ENCODE data around the gene BTBD9. TPM values are rescaled to one million over a fixed set of nuclear protein-coding genes. Genes with fewer than 3 reads are reported as not detected.

Gene BTBD9
- total and polyA plus RNA-seq, 5 donors = 9.8 to 24.6 (median 23.7) TPM

DNA sequence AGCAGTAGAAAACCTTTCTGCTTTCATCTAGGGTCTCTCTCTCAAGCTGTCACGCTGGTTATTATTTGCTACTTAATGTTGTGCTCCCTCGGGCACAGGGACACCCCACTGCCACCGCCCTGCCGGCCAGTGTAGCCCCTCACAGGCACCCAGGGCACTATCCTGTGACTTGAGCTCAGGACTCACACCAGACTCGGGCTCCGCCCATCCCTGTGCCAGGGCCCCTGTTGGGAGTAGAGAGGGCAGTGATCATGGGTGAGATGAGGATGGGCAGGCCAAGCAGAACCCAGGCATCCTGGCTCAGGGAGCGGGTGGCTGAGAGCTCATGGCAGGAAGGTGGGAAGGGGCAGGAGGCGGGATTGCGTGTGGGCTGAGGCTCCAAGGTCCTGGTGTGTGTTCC lies 448.3 kb downstream of the BTBD9 start:
- DNase-seq (no peak), ATAC-seq (no peak)
- intact Hi-C loops (cut with DNase I) = no loop called here
- Histone ChIP-seq H3K27me3 (ENCODE audit: control insufficient read depth, insufficient read depth) (no peaks in the 10 kb centered on the region), H3K4me3 (ENCODE audit: low read length) (no peak overlapping the region), H3K4me1 (ENCODE audit: control insufficient read depth, insufficient read depth, low read length) (no peaks in the 10 kb centered on the region), H3K27ac (ENCODE audit: low read length) (no peak overlapping the region), H3K9me3 (ENCODE audit: control insufficient read depth, low read length) (no peaks in the 10 kb centered on the region)
- 90% methylated on average over 9 of the region's 9 CpGs for WGBS

DNA sequence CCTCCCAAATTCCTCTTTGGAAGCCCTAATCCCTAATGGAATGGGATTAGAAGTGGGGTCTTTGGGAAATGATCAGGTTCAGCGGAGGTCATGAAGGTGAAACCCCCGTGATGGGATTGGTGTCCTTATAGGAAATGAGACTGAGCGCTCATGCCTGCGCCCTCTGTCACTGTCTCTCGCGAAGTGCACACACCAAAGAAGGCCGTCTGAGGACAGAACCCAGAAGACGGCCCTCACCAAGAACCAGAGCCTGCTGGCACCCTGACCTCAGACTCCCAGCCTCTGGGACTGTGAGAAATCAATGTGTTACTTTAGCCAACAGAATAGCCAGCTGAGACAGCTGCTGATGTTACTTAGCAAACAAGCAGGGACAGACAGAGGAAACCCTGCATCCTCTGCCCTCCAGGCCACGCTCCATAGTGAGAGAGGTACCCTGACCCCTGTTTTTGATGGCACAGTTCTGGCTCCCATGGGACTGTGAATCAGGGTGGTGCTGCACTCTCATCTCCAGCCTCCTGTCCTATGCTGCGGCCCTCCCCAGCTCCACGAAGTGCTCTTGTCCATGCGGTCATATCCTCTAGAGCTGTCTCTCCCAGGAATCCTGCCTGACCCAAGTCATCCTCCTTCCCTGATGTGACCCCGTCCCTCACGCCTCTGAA lies 450.9 kb downstream of the BTBD9 start:
- intact Hi-C loops (cut with DNase I) = no loop called here
- no peak overlapping the region for H3K4me3 ChIP-seq (ENCODE audit: low read length)
- no peaks in the 10 kb centered on the region for H3K9me3 ChIP-seq (ENCODE audit: control insufficient read depth, low read length)
- no peak for DNase-seq
- H3K4me1 ChIP-seq (ENCODE audit: control insufficient read depth, insufficient read depth, low read length) = no peaks in the 10 kb centered on the region
- no peaks in the 10 kb centered on the region for H3K27me3 ChIP-seq (ENCODE audit: control insufficient read depth, insufficient read depth)
- no peak for ATAC-seq
- 95% methylated on average over 14 of the region's 14 CpGs for WGBS
- no peak overlapping the region for H3K27ac ChIP-seq (ENCODE audit: low read length)

DNA sequence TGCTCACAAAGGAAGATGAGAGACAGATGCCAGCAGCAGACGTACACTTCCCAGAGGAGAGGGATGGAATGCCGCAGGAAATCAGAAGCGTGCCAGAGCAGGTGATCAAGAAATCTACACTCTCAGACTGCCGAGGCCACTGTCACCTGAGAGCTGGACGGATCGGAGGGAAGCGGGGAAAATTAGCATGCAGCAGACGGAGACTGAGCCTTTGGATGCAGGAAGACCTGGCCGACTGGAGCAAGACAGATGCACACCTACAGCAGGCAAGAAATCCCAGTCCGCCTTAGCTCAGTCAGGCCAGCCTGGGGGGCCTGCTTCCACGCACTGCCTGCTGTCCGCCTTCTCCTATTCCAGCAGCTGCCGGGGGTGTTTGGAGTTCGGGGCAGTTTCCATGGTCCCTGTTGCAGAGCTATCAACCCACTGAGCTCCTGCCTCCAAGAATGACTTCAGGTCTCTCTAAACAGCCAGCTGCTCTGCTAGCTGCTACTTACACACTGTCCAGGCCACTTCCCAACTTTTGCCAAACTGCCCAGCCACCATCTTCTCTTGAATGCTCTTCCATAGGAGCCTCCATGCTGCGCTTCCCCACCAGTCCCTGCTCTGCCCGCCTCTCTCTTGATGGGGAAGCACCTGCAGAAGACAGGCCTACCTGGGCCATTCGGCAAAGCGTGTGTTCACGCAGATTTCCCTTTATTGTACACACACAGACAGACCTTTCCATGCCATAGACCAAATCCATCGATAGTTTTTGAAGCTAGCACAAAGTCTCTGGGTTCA lies 451.7 kb downstream of the BTBD9 start:
- H3K27ac ChIP-seq (ENCODE audit: low read length) = no peak overlapping the region
- H3K4me1 ChIP-seq (ENCODE audit: control insufficient read depth, insufficient read depth, low read length) = no peaks in the 10 kb centered on the region
- DNase-seq (no peak), ATAC-seq (no peak)
- 92% methylated on average over 20 of the region's 20 CpGs for WGBS
- H3K9me3 ChIP-seq (ENCODE audit: control insufficient read depth, low read length) = no peaks in the 10 kb centered on the region
- no peaks in the 10 kb centered on the region for H3K27me3 ChIP-seq (ENCODE audit: control insufficient read depth, insufficient read depth)
- no peak overlapping the region for H3K4me3 ChIP-seq (ENCODE audit: low read length)
- intact Hi-C loops (cut with DNase I) = no loop called here

DNA sequence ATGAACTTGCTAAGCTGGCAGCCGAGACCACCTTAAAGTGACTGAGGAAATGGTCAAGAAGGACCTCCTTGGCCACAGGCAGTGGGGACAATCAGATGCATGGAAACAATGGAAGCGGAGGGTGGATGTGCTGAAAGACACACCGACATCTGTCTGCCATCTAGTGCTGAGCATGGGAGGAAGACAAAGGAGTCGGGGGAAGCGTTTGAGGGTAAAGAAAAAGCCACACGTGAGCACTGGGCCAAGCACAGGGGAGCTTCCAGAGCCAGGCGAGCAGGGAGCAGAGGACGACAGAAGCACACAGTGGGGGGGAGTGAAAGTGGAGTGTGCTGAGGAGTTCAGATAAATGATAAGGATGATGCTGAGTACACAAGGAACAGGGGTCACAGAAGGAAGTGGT lies 452.4 kb downstream of the BTBD9 start:
- H3K27me3 ChIP-seq (ENCODE audit: control insufficient read depth, insufficient read depth) = no peaks in the 10 kb centered on the region
- intact Hi-C loops (cut with DNase I) = no loop called here

DNA sequence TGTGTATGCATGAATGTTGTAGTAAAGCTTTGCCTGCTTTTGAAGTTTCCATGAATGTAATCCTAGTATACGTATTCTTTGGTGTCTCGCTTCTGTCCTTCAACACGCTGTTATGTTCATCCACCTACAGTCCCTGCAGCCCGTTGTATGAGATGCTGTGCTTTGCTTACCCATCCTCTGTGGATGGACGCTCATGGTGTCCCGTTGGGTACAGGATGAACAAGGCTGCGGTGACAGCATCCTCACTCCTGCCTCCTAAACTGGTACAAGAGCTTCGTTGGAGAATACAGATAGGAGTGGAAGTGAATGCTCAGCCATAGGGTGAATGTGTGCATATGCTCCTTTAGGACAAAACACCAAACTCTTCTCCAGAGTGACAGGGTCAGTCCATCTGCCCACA lies 454.0 kb downstream of the BTBD9 start:
- intact Hi-C loops (cut with DNase I) = no loop called here
- H3K27me3 ChIP-seq (ENCODE audit: control insufficient read depth, insufficient read depth) = no peaks in the 10 kb centered on the region
- ATAC-seq = no peak
- no peaks in the 10 kb centered on the region for H3K9me3 ChIP-seq (ENCODE audit: control insufficient read depth, low read length)
- no peaks in the 10 kb centered on the region for H3K4me1 ChIP-seq (ENCODE audit: control insufficient read depth, insufficient read depth, low read length)
- WGBS = 94% methylated on average over 8 of the region's 8 CpGs
- H3K27ac ChIP-seq (ENCODE audit: low read length) = no peak overlapping the region
- no peak overlapping the region for H3K4me3 ChIP-seq (ENCODE audit: low read length)
- DNase-seq = no peak

More for the DNA sequence above, 452.4 kb downstream of the BTBD9 start:
- DNase-seq (no peak), ATAC-seq (no peak)
- Histone ChIP-seq H3K4me3 (ENCODE audit: low read length) (no peak overlapping the region), H3K4me1 (ENCODE audit: control insufficient read depth, insufficient read depth, low read length) (no peaks in the 10 kb centered on the region), H3K9me3 (ENCODE audit: control insufficient read depth, low read length) (no peaks in the 10 kb centered on the region), H3K27ac (ENCODE audit: low read length) (no peak overlapping the region)
- 72% methylated on average over 8 of the region's 8 CpGs for WGBS

DNA sequence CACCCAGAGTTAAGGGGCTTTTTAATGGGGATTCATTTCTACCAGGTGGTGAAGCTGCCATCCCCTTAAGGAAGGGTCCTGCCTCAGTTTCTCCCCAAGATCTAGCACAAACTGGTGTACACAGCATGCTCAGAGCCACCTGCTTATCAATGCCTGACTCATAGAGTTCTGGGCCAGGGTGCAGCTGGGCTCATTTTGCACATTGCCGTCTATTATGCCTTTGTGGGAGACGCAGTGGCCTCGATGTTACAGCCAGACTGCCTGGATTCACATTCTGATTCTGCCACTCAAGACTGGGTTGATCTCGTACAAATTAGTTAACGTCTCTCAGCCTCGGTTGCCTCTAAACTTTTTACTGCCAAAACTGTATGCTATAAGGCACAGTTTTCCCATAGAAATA lies 454.5 kb downstream of the BTBD9 start:
- intact Hi-C loops (cut with DNase I) = no loop called here

DNA sequence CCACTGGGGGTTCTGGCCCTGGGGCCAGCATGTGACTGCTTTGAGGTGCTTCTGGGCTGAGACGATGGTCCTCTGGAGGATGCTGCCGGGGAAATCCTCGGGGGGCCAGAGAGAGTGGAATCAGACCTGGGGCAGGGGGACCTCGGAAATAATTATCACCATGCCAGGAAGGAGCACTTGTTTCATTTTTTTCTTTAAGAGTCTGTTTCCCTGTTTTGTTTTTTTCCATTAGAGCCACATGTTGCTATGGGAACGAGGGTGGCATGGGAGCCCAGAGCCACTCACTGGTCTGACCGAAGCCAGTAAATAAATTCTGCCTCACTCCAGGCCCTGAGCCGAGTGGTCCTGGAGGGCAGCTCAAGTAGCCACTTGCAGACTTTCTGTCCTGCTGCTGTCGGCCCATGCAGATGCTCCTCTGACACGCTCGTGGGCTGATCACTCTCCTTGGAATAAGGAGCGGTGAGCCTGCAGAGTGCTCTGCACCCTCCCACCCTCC lies 455.1 kb downstream of the BTBD9 start:
- ATAC-seq (no peak), DNase-seq (no peak)
- 83% methylated on average over 11 of the region's 11 CpGs for WGBS
- H3K9me3 ChIP-seq (ENCODE audit: control insufficient read depth, low read length) = no peaks in the 10 kb centered on the region
- H3K27ac ChIP-seq (ENCODE audit: low read length) = no peak overlapping the region
- H3K4me1 ChIP-seq (ENCODE audit: control insufficient read depth, insufficient read depth, low read length) = no peaks in the 10 kb centered on the region
- intact Hi-C loops (cut with DNase I) = no loop called here
- no peak overlapping the region for H3K4me3 ChIP-seq (ENCODE audit: low read length)
- no peaks in the 10 kb centered on the region for H3K27me3 ChIP-seq (ENCODE audit: control insufficient read depth, insufficient read depth)

More for the DNA sequence above, 454.5 kb downstream of the BTBD9 start:
- no peak overlapping the region for H3K4me3 ChIP-seq (ENCODE audit: low read length)
- no peaks in the 10 kb centered on the region for H3K4me1 ChIP-seq (ENCODE audit: control insufficient read depth, insufficient read depth, low read length)
- DNase-seq (no peak), ATAC-seq (no peak)
- H3K27ac ChIP-seq (ENCODE audit: low read length) = no peak overlapping the region
- no peaks in the 10 kb centered on the region for H3K9me3 ChIP-seq (ENCODE audit: control insufficient read depth, low read length)
- H3K27me3 ChIP-seq (ENCODE audit: control insufficient read depth, insufficient read depth) = no peaks in the 10 kb centered on the region
- WGBS = 90% methylated on average over 6 of the region's 6 CpGs

DNA sequence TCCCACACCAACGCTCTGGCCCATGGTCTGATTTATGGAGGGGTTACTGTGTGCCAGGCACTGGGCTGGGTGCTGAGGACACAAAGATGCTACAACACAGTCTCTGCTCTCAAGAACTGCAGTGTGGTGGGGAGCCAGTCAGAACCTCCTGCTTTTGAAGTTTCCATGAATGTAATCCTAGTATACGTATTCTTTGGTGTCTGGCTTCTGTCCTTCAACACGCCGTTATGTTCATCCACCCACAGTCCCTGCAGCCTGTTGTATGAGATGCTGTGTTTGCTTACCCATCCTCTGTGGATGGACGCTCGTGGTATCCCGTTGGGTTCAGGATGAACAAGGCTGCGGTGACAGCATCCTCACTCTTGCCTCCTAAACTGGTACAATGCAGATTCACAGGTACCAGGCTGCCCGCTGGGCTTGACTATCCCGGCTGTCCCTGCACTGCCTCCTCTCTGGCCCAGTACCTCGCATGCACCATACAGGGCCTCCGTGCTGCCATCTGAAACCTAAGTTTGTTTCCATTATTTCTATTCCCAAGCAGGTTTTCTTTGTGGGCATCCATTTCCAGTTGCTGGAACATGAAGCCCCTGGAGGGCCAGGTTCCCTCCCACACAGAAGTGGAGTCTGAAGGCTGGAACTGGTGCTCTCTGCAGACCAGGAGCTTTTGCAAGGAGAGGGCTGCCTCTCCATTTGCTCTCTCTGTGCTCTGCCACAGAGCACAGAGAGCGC lies 455.7 kb downstream of the BTBD9 start:
- WGBS = 92% methylated on average over 13 of the region's 13 CpGs
- Histone ChIP-seq H3K27me3 (ENCODE audit: control insufficient read depth, insufficient read depth) (no peaks in the 10 kb centered on the region), H3K9me3 (ENCODE audit: control insufficient read depth, low read length) (no peaks in the 10 kb centered on the region), H3K27ac (ENCODE audit: low read length) (no peak overlapping the region), H3K4me3 (ENCODE audit: low read length) (no peak overlapping the region), H3K4me1 (ENCODE audit: control insufficient read depth, insufficient read depth, low read length) (no peaks in the 10 kb centered on the region)
- DNase-seq (no peak), ATAC-seq (no peak)
- intact Hi-C loops (cut with DNase I) = no loop called here

DNA sequence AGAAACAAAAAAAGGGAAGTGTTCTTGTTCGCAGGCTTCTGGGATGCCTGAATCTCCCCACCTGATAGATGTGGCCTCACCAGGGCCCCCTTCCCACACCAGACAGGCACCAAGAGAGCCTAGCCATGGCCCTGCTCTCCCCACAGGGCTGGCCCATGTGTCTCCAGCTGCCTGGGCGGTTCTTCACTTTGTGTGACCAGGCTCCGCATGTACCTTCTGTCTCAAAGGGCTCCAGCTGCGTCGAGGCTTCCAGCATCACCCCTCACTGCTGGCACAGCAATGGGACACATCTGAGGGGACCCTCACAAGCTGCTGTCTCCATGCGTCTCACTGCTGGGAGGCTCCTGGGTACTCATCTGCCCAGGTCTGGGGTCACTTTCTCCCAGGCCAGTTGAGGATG lies 457.3 kb downstream of the BTBD9 start:
- WGBS = 94% methylated on average over 6 of the region's 6 CpGs
- no peak overlapping the region for H3K27ac ChIP-seq (ENCODE audit: low read length)
- no peak for ATAC-seq
- no peaks in the 10 kb centered on the region for H3K27me3 ChIP-seq (ENCODE audit: control insufficient read depth, insufficient read depth)
- intact Hi-C loops (cut with DNase I) = no loop called here
- H3K4me3 ChIP-seq (ENCODE audit: low read length) = no peak overlapping the region
- DNase-seq = peak in 1 of 3 donors; percentile 21
- no peaks in the 10 kb centered on the region for H3K9me3 ChIP-seq (ENCODE audit: control insufficient read depth, low read length)
- no peaks in the 10 kb centered on the region for H3K4me1 ChIP-seq (ENCODE audit: control insufficient read depth, insufficient read depth, low read length)

DNA sequence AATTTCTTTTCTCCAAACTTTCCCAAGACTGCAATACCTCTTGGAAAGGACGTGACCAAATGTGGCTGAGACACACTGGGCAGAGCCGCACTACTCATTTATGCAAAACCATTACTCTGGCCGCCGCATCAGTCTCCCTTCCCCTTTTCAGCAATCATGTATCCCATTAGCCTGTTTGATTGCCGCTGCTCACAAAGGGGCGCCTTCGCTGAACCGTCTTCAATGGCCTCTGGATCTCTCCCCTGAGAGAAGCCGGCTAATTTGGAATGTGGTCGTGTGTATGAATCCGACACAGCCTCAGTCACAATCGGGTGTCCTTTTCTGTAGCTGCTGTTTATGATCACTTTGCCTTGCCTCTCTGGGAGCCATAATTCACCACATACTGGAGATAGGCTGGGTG lies 459.1 kb downstream of the BTBD9 start:
- DNase-seq (no peak), ATAC-seq (no peak)
- H3K4me3 ChIP-seq (ENCODE audit: low read length) = no peak overlapping the region
- intact Hi-C loops (cut with DNase I) = no loop called here
- 86% methylated on average over 12 of the region's 12 CpGs for WGBS
- no peak overlapping the region for H3K27ac ChIP-seq (ENCODE audit: low read length)
- no peaks in the 10 kb centered on the region for H3K9me3 ChIP-seq (ENCODE audit: control insufficient read depth, low read length)
- no peaks in the 10 kb centered on the region for H3K4me1 ChIP-seq (ENCODE audit: control insufficient read depth, insufficient read depth, low read length)
- H3K27me3 ChIP-seq (ENCODE audit: control insufficient read depth, insufficient read depth) = no peaks in the 10 kb centered on the region

DNA sequence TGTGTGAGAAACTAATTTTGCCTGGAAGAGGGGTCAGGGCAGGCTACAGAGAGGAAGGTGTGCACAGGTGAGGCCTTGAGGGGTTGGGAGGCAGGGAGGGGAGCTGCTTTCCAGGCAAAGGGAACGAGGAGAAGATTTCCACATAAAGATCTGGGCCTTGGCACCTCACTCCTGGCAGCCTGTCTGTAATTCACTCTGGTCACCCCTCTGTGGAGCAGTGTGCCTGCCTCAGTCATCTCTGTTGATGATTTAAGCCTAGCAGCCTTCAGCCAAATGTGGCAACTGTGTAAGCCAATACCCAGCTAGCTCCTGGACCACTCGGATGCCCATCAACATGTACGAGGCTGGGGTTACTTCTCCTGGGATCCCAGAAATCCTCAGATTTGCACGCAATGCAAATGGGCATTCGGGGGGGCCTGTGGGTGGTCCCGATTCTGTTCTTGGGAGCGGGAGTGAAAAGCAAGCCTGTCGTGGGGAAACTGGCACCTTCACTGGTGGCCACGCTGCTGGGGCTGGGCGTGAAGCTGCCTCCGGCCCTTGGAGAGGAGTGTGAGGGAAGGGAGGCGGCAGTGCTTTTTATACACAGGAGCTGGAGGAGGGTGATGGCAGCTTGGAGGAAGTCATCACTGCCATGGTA lies 459.8 kb downstream of the BTBD9 start:
- intact Hi-C loops (cut with DNase I) = no loop called here
- 90% methylated on average over 12 of the region's 12 CpGs for WGBS
- Histone ChIP-seq H3K4me3 (ENCODE audit: low read length) (no peak overlapping the region), H3K27ac (ENCODE audit: low read length) (no peak overlapping the region), H3K4me1 (ENCODE audit: control insufficient read depth, insufficient read depth, low read length) (no peaks in the 10 kb centered on the region), H3K27me3 (ENCODE audit: control insufficient read depth, insufficient read depth) (no peaks in the 10 kb centered on the region), H3K9me3 (ENCODE audit: control insufficient read depth, low read length) (no peaks in the 10 kb centered on the region)
- DNase-seq = no peak
- ATAC-seq = no peak
